Esophagus squamous epithelium (tissue), 5 donors: ENCODE data around the gene KLHDC7B. TPM values are rescaled to one million over a fixed set of nuclear protein-coding genes. Genes with fewer than 3 reads are reported as not detected.
A peak's percentile ranks its signal among the peaks of the same experiment; 100 is the strongest.

Source experiments
- DNase-seq: peaks from one replicate; lab custom pipeline; 2025; lab: John Stamatoyannopoulos, UW
- H3K27ac ChIP-seq, 4 donors: fragments of 200-600 bp; sonication (generic); one replicate each; pipeline ENCODE4 v1.5.1; 2016 to 2019; ENCODE audit warnings: mild to moderate bottlenecking in 1 of 4
- H3K27me3 ChIP-seq, 4 donors: fragments of 200-600 bp; sonication (generic); 1 replicate in 3 of 4; 2 replicates in 1 of 4; pipeline versions ENCODE4 v1.5.1 to v1.6.0; 2017 to 2021; ENCODE audit warnings: antibody characterized with exemption in 1 of 4
- H3K36me3 ChIP-seq, 3 donors: fragments of 200-600 bp; sonication (generic); one replicate each; pipeline ENCODE4 v1.5.1; 2016 to 2019
- H3K4me1 ChIP-seq, 3 donors: fragments of 200-600 bp; sonication (generic); one replicate each; pipeline ENCODE4 v1.5.1; 2017 to 2019
- H3K4me3 ChIP-seq, 4 donors: fragments of 200-600 bp; sonication (generic); 1 replicate in 3 of 4; 2 replicates in 1 of 4; pipeline ENCODE4 v1.5.1; 2016 to 2019; ENCODE audit warnings: mild to moderate bottlenecking in 2 of 4, moderate library complexity in 1 of 4
- H3K9me3 ChIP-seq, 3 donors: fragments of 200-600 bp; sonication (generic); one replicate each; pipeline ENCODE4 v1.5.1; 2016 to 2019
- CTCF ChIP-seq, 6 experiments: fragments of 450-650 bp in 4 of 6; fragments of 200-600 bp in 2 of 6; sonication (generic) in 2 of 6; IDR thresholded peaks; one replicate each; pipeline ENCODE4 v1.5.1; 2016 to 2019; ENCODE audit warnings: antibody characterized with exemption in 6 of 6, mild to moderate bottlenecking in 4 of 6, moderate library complexity in 4 of 6
- POLR2A ChIP-seq, 4 donors: fragments of 450-650 bp; IDR thresholded peaks; one replicate each; pipeline ENCODE4 v1.6.1; 2017; ENCODE audit warnings: antibody characterized with exemption in 4 of 4, mild to moderate bottlenecking in 4 of 4, moderate library complexity in 3 of 4
- WGBS, 2 donors: methylation state at CpG; one replicate each; pipeline ENCODE4 v1.1.5; 2018; 5-methylcytosine and 5-hydroxymethylcytosine counted together
- intact Hi-C: fragments of 100-400 bp; cut with DNase I; formaldehyde crosslinking; loops from one replicate; pipeline ENCODE4 v1.15.0; 2022
- total RNA-seq, 4 donors: library from RNA; depleted of rRNA; stranded (reverse); fragments of >200 nt; gene quantifications; one replicate each; pipeline ENCODE4 v1.1.0, GENCODE V29; 2016
- donor health status: DM: yes; HTN: yes; CAD: no.

The KLHDC7B gene
- total RNA-seq, 4 donors from 2014 or later, result 0.26 to 0.53 (median 0.40) TPM

- no peaks in the 10 kb centered on the region for H3K9me3 ChIP-seq
- peaks cover 27 to 57% (median 38%) of the 10 kb centered on the region in 3 donors for H3K4me1 ChIP-seq
- H3K36me3 ChIP-seq, result peaks cover 7 to 50% (median 15%) of the 10 kb centered on the region in 3 donors
- TF ChIP-seq CTCF (IDR thresholded peaks at IDR 0.05) (no peak), POLR2A (IDR thresholded peaks at IDR 0.05) (no peak)
- DNase-seq, result no peak
- H3K27me3 ChIP-seq, result no peaks in the 10 kb centered on the region
- peak overlapping the region in 2 of 4 donors; percentile 93 to 98 for H3K27ac ChIP-seq
- H3K4me3 ChIP-seq, result peak overlapping the region in 3 of 4 donors; percentile 86 to 96 (median 93)
- intact Hi-C loops, result no loop called here
- WGBS, 2 donors, result 88 to 95% methylated on average over 4 to 12 of the region's 41 CpGs
Observed at GRCh38 chr22:50505776-50506610, 39.7 kb upstream of the KLHDC7B start.

GRCh38 chr22:50506611-50507420, 38.9 kb upstream of the KLHDC7B start:
- Histone ChIP-seq H3K36me3 (peaks cover 7 to 55% (median 15%) of the 10 kb centered on the region in 3 donors), H3K27ac (peak overlapping the region; percentile 84 to 99 (median 96)), H3K27me3 (no peaks in the 10 kb centered on the region), H3K4me1 (peaks cover 27 to 58% (median 38%) of the 10 kb centered on the region in 3 donors), H3K9me3 (no peaks in the 10 kb centered on the region), H3K4me3 (peak overlapping the region; percentile 64 to 96 (median 90))
- WGBS, 2 donors, result 0 to 15% methylated on average over 2 to 15 of the region's 21 CpGs
- intact Hi-C loops, result no loop called here
- no peak for DNase-seq
- no peak for TF ChIP-seq CTCF (IDR thresholded peaks at IDR 0.05)
- TF ChIP-seq POLR2A (IDR thresholded peaks at IDR 0.05), result no peak

- H3K9me3 ChIP-seq, result no peaks in the 10 kb centered on the region
- TF ChIP-seq POLR2A (IDR thresholded peaks at IDR 0.05), result peak in 2 of 4 donors; percentile 30 to 60
- TF ChIP-seq CTCF (IDR thresholded peaks at IDR 0.05), result no peak
- intact Hi-C loops, result no loop called here
- H3K36me3 ChIP-seq, result peaks cover 7 to 56% (median 15%) of the 10 kb centered on the region in 3 donors
- peak within 1 kb of the TSS; percentile 95 to 99 (median 97) for H3K27ac ChIP-seq
- no peak for DNase-seq
- peaks cover 27 to 62% (median 38%) of the 10 kb centered on the region in 3 donors for H3K4me1 ChIP-seq
- peak within 1 kb of the TSS; percentile 88 to 97 (median 94) for H3K4me3 ChIP-seq
- 2% methylated on average over 16 of the region's 62 CpGs; no CpG with 5 or more reads in 1 of the 2 donors for WGBS, 2 donors
- no peaks in the 10 kb centered on the region for H3K27me3 ChIP-seq
Observed at GRCh38 chr22:50507421-50507990, 38.2 kb upstream of the KLHDC7B start, which contains the start of gene LMF2. LMF2 (minus strand) TSS chr22:50507702; CDS start chr22:50507675, 27 bp downstream.

- Histone ChIP-seq H3K27ac (peak within 1 kb of the TSS; percentile 95 to 99 (median 97)), H3K27me3 (no peaks in the 10 kb centered on the region), H3K4me3 (peak within 1 kb of the TSS; percentile 88 to 97 (median 94)), H3K4me1 (peaks cover 27 to 62% (median 38%) of the 10 kb centered on the region in 3 donors), H3K36me3 (peaks cover 7 to 56% (median 15%) of the 10 kb centered on the region in 3 donors), H3K9me3 (no peaks in the 10 kb centered on the region)
- peak; percentile 71 for DNase-seq
- intact Hi-C loops, result no loop called here
- TF ChIP-seq POLR2A (IDR thresholded peaks at IDR 0.05) (peak in 3 of 4 donors; percentile 76 to 94 (median 86)), CTCF (IDR thresholded peaks at IDR 0.05) (peak in 3 of 6 experiments; percentile 10 to 42 (median 17))
- 0 to 1% methylated on average over 10 to 18 of the region's 76 CpGs for WGBS, 2 donors
Observed at GRCh38 chr22:50507991-50508884, 37.5 kb upstream of the KLHDC7B start, which contains the start of gene NCAPH2. NCAPH2 (plus strand) TSS chr22:50508224; CDS start chr22:50508338, 114 bp downstream.
